ENCODE data around the gene SECISBP2.
"Not testable (repeated sequence)": the region's sequence is repeated elsewhere in the genome, so short reads cannot be mapped to it uniquely, and the experiment has no call there.

SECISBP2 gene, protein sequence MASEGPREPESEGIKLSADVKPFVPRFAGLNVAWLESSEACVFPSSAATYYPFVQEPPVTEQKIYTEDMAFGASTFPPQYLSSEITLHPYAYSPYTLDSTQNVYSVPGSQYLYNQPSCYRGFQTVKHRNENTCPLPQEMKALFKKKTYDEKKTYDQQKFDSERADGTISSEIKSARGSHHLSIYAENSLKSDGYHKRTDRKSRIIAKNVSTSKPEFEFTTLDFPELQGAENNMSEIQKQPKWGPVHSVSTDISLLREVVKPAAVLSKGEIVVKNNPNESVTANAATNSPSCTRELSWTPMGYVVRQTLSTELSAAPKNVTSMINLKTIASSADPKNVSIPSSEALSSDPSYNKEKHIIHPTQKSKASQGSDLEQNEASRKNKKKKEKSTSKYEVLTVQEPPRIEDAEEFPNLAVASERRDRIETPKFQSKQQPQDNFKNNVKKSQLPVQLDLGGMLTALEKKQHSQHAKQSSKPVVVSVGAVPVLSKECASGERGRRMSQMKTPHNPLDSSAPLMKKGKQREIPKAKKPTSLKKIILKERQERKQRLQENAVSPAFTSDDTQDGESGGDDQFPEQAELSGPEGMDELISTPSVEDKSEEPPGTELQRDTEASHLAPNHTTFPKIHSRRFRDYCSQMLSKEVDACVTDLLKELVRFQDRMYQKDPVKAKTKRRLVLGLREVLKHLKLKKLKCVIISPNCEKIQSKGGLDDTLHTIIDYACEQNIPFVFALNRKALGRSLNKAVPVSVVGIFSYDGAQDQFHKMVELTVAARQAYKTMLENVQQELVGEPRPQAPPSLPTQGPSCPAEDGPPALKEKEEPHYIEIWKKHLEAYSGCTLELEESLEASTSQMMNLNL

GRCh38 chr9:89318123-89319014 is at the start of gene SECISBP2:
Gene SECISBP2, plus strand, starts transcription at chr9:89318500. Its CDS starts 77 bp downstream, at chr9:89318577.
- peak; percentile 83 for DNase-seq (ENCODE audit: low read depth, low spot score)

DNA sequence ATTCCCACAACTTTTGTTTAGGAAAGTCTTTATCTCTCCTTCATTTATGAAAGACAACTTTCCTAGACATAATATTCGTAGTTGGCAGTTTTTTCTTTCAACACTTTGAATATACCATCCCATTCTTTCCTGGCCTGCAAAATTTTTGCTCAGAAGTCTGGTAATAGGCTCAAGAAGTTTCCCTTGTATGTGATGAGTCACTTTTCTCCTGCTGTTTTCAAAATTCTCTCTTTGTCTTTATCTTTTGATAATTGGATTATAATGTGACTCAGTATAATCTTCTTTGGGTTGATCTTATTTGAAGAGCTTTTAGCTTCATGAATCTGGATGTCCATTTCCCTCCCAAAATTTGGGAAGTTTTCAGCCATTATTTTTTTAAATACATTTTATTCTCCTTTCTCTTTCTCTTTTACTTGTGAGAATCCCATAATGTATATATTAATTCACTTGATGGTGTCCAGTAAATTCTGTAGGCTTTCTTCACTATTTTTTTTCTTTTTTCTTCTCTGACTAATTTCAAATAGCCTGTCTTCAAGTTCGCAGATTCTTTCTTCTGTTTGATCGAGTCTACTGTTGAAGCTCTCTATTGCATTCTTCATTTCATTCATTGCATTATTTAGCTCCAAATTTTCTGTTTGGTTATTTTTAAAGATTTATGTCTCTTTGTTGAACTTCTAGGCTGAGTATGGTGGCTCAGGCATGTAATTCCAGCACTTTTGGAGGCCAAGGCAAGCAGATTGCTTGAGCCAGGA is 44.6 kb upstream of the SECISBP2 start:
- no peak for DNase-seq (ENCODE audit: low read depth, low spot score)

DNA sequence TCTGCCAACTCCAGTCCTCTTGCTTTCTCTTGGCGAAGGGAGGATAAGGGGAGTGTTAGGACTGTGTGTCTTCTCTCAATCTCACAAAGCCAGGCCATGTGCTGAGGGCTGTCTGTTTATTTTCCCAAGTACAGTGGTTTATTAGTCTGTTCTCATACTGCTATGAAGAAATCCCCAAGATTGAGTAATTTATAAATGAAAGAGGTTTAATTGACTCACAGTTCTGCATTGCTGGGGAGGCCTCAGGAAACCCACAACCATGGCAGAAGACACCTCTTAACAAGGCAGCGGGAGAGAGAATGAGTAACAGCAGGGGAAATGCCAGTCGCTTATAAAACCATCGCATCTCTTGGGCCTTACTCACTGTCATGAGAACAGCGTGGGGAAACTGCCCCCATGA is 43.5 kb upstream of the SECISBP2 start:
- DNase-seq (ENCODE audit: low read depth, low spot score), result no peak

DNA sequence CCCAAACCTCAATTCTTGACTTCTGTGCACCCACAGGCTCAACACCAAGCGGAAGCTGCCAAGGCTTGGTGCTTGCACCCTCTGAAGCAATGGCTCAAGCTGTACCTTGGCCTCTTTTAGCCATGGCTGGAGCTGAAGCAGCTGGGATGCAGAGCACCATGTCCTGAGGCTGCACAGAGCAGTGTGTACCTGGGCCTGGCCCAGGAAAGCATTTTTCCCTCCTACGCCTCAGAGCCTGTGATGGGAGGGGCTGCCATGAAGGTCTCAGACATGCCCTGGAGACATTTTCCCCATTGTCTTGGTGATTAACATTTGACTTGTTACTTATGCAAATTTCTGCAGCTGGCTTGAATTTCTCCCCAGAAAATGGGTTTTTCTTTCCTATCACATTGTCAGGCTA is 42.3 kb upstream of the SECISBP2 start:
- DNase-seq (ENCODE audit: low read depth, low spot score), result not testable (repeated sequence)

DNA sequence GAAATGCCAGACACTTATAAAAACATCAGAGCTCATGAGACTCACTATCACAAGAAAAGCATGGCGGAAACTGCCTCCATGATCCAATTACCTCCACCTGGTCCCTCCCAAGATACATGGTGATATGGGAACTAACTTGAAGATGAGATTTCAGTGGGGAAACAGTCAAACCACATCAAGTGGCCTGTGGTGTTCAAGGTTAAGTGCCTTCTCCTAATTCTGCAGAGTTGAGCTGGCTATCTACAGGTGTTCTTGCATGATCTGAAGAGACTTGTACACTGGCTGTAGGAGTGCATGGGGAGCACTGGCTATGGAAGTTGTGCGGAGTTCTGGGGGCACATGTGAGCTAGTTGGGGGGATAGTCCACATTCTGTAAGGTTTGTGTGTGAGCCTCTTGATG is 41.3 kb upstream of the SECISBP2 start:
- DNase-seq (ENCODE audit: low read depth, low spot score), result no peak

GRCh38 chr9:89277454-89277853 is 40.8 kb upstream of the SECISBP2 start:
- DNase-seq (ENCODE audit: low read depth, low spot score), result no peak

DNA sequence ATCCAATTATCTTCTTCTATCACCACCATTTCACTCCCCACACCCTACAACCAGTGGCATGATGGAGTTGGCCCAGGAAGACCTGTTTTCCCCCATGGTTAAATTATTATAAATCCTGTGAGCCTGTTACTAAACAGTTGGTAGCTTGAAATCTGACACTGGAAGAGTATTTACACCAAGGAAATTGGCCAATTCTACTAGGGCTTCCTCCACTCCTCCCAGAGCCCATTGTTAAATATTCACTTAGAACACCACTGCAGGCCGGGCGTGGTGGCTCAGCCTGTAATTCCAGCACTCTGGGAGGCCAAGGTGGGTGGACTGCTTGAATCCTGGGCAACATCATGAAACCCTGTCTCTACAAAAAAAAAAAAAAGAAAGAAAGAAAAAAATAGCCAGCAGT is 39.7 kb upstream of the SECISBP2 start:
- no peak for DNase-seq (ENCODE audit: low read depth, low spot score)

- no peak for DNase-seq (ENCODE audit: low read depth, low spot score)
Measured at GRCh38 chr9:89278997-89279739, 39.1 kb upstream of the SECISBP2 start.

DNA sequence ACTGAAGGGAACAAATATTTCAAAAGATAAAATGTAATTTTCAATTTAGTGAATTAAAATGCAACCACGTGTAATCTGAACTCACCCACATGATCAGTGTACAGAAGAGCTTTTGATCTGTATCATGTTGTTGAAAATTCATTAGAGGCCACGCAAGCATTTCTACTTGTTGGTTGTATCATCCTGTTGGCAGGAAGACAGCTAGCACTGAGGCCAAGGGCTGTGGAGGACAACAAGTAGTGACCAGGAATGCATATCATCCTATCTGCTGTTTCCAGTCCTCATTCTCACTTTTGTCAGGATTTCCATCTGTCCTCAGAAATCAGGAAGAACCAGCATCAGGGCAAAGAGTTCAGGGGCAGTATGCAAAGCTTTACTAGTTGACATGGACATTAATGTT is 37.2 kb upstream of the SECISBP2 start:
- no peak for DNase-seq (ENCODE audit: low read depth, low spot score)

- not testable (repeated sequence) for DNase-seq (ENCODE audit: low read depth, low spot score)
Measured at GRCh38 chr9:89282248-89282968, 35.9 kb upstream of the SECISBP2 start.

DNA sequence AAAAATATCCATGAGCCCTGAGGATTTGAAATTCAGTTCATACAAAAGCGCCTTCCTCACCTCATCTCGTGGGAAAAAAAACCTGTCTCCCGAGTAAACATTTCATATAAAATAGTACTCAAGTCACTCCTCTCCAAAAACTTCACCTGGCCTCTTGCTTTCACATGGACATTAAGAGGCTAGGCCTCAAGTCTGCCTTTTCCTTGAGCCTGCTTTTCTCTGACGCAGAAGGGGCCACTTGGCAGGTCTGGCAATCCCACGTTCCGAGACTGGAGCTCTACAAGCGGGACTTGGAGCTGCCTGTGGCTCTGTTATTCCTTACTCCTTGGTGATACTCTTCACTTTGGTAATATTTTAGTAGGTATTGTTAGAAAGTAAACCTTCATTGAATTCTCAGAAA is 34.2 kb upstream of the SECISBP2 start:
- DNase-seq (ENCODE audit: low read depth, low spot score), result no peak

GRCh38 chr9:89291741-89292140 is 26.6 kb upstream of the SECISBP2 start:
- no peak for DNase-seq (ENCODE audit: low read depth, low spot score)

DNA sequence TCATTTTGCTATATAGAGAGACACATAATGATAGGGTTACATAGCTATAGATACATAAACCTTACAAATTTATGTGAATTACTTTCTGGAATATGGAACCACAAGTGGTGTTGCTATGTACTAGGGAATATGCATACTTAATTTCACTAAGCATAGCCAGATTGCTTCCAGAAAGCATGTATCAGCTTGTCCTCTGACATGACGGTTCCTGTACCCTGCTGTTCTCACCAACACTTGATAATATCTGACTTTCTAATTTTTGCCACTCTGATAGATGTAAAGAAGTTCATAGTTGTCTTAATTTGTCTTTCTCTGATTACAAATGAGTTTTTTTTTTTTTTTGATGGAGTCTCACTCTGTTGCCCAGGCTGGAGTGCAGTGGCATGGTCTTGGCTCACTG is 25.3 kb upstream of the SECISBP2 start:
- DNase-seq (ENCODE audit: low read depth, low spot score), result no peak

DNA sequence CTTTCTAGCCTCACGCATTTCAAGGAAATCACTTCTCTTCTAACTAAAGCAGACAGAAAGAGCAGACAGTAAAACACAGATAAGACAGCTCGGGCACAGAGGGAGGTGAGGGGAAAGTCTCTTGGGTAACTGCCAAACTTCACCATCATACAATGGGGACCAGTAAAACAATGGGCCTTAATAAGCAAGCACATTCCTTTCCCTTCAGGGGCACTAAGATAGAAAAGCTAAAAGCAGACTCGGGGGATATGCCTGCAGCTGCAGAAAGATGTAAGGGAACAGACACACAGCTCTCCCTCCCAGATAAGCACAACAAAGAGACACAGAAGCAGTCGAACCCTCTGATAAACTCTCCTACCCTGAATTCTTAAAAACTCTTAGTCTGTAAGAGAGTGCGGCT is 22.9 kb upstream of the SECISBP2 start:
- DNase-seq (ENCODE audit: low read depth, low spot score), result no peak

GRCh38 chr9:89301996-89302395 is 16.3 kb upstream of the SECISBP2 start:
- not testable (repeated sequence) for DNase-seq (ENCODE audit: low read depth, low spot score)

- no peak for DNase-seq (ENCODE audit: low read depth, low spot score)
Measured at GRCh38 chr9:89304020-89304833, 14.1 kb upstream of the SECISBP2 start.

GRCh38 chr9:89304834-89305188 is 13.5 kb upstream of the SECISBP2 start:
- DNase-seq (ENCODE audit: low read depth, low spot score), result no peak

GRCh38 chr9:89305868-89306267 is 12.4 kb upstream of the SECISBP2 start:
- DNase-seq (ENCODE audit: low read depth, low spot score), result no peak

DNA sequence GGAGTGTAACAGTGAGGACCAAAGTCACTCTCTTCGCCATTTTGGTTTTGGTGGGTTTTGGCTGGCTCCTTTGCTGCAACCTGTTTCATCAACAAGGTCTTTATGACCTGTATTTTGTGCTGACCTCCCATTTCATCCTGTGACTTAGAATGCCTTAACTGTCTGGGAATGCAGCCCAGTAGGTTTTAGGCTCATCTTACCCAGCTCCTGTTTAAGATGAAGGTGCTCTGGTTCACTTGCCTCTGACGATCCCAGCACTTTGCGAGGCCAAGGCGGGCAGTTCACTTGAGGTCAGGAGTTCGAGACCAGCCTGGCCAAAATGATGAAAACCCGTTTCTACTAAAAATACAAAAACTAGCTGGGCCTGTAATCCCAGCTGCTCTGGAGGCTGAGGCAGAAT is 9.1 kb upstream of the SECISBP2 start:
- DNase-seq (ENCODE audit: low read depth, low spot score), result no peak

Data from activated naive CD8-positive, alpha-beta T cell treated with anti-CD3 and anti-CD28 coated beads, Interleukin-2, amount 50 U/mL, for 16 hours (primary cell).